NCI-H524 treated with DMSO at 0.1 percent for 48 hours (cell line): ENCODE data around the gene JMJD7.

Experiments
- DNase-seq: peaks from one replicate; lab custom pipeline; 2025; lab: John Stamatoyannopoulos, UW

Gene JMJD7

GRCh38 chr15:41827880-41828806, at the start of gene JMJD7:
TSS of gene JMJD7 (plus strand) at chr15:41828092. CDS start at chr15:41828125, 33 bp downstream.
- DNase-seq: no peak

GRCh38 chr15:41778521-41778920, 49.4 kb upstream of the JMJD7 start:
- DNase-seq: no peak

- DNase-seq: no peak
These were observed 48.2 kb upstream of the JMJD7 start for GRCh38 chr15:41779662-41780157.

- no peak for DNase-seq
These were observed 47.6 kb upstream of the JMJD7 start for GRCh38 chr15:41780266-41780665.

GRCh38 chr15:41780727-41781126, 47.2 kb upstream of the JMJD7 start:
- DNase-seq: no peak

- DNase-seq: no peak
These were observed 45.3 kb upstream of the JMJD7 start for GRCh38 chr15:41782371-41783282.

DNA sequence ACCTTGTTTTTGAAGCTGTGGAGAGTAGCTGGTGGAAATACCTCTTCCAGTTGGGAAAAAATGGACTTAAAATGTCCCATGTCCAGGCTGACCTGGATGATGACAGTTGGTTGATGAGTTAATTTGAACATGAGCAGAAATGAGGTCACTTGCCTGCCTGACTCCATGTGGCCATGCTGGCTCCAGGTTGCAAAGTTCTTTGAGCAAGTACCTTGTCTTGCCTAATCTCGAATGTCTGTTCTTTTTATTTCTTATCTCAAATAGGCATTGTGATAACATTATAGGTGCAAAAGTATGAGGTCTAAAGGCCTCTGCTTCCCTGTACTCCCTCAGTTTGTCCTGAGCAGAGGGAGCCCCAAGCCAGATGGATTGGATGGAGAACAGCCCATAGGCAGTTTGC, 44.6 kb upstream of the JMJD7 start:
- DNase-seq: no peak

GRCh38 chr15:41788262-41788661, 39.6 kb upstream of the JMJD7 start:
- no peak for DNase-seq

GRCh38 chr15:41789236-41789635, 38.7 kb upstream of the JMJD7 start:
- DNase-seq: no peak

DNA sequence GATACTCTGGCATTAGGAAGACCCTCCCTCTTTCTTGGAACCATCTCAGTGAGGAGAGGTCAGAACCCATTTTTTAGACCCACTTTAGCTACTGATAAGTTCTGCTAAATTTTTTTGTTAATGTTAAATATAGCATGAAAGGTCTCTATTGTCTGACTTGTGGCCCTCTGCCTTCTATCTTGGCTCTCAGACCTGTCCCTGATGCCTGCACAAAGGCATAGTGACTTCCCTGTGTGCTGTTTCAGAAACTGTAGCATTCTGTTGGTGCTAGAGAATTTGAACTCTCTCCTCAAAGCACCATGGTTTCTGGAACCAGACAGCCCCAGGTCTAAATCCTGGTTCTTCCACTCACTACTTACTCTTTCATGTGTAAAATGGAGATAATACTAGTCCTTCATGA, 38.2 kb upstream of the JMJD7 start:
- DNase-seq: no peak

DNA sequence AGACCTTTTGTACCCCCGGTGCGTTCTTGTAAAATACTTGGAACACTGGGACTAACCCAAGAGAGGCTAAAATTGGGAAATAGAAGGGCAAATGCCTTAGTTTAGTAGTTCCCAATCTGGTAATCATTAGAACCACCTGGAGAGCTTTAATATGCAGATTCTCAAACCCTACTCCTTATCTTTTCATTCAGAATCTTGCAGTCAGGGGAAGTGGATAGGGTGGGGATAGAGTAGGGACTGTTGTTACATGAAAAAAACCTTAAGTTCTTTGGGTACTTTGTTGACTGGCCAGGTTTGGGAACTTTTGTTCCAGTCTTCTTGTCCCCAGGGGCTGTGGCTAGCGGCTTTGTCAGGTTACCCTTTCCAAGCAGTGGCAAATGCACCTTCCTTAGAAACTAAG, 37.7 kb upstream of the JMJD7 start:
- no peak for DNase-seq

GRCh38 chr15:41790756-41791546, 36.9 kb upstream of the JMJD7 start:
- no peak for DNase-seq

DNA sequence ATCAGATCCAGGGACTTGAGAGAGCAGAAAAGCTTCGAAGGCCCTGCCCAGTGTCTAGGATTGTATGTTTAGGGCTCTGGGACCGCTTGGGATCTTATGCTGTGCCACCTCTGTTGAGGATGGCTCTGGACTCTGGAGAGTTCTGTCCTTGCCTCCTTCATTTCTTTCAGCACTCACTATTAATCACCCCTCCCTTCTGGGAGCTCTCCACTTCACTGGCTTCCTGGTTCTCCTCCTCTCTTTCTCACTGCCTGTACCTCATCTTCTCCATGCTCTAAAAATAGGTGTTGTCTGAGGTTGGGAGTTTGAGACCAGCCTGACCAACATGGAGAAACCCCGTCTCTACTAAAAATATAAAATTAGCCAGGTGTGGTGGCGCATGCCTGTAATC, 36.4 kb upstream of the JMJD7 start:
- DNase-seq: no peak

GRCh38 chr15:41792000-41792637, 35.8 kb upstream of the JMJD7 start:
- peak; percentile 97 for DNase-seq

DNA sequence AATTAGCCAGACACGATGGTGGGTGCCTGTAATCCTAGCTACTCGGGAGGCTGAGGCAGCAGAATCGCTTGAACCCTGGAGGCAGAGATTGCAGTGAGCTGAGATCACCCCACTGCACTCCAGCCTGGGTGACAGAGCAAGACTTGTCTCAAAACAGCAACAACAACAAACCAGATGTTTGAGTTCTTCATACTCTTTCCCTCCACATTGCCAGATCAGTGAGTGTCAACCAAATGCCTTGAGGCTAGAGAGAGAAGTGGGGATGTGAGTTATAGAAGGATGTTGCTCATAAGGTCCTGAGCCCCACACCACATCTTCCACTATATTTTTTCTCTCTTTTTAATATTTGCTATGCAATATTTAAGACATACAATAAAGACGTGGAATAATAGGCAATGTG, 33.8 kb upstream of the JMJD7 start:
- DNase-seq: no peak

DNA sequence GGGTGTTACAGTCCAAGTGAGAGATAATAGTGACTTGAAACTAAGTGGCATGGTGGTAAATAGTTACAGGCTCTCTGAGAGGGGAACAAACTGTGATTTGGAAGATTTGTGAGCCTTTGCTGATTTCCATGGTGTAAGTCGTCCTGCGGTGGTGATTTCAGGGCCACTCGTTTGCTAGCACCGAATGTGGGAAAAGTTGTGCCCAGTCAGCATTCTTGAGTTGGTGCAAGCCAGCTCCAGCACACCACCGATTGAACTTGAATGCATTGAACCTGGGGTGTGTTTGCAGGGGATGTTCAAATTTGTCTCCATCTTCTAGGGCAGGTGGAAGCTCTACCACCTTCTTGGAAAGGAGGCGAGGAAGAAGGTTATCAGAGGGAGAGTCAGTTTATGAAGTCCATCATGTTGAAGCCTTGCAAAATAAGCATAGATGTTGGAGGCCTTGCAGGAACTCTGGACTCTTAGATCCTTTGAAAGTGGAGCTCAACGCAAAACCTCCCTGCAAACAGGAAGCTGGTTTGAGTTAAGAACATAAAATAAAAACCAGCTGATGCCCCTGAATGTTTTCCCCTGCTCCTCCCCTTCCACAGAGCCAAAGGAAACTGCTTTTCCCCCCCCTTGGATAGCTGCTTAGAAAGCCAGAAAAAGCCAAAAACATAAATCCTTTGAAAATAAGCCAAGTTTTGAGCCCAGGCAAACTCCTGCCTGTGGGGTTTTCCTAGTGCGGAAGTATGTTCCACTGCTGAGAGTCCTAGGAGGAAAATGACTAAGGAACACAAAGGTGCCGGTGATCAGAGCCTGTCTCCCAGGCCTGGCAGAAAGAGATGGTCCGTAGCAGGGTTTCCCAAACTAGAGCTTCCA, 31.7 kb upstream of the JMJD7 start:
- no peak for DNase-seq

DNA sequence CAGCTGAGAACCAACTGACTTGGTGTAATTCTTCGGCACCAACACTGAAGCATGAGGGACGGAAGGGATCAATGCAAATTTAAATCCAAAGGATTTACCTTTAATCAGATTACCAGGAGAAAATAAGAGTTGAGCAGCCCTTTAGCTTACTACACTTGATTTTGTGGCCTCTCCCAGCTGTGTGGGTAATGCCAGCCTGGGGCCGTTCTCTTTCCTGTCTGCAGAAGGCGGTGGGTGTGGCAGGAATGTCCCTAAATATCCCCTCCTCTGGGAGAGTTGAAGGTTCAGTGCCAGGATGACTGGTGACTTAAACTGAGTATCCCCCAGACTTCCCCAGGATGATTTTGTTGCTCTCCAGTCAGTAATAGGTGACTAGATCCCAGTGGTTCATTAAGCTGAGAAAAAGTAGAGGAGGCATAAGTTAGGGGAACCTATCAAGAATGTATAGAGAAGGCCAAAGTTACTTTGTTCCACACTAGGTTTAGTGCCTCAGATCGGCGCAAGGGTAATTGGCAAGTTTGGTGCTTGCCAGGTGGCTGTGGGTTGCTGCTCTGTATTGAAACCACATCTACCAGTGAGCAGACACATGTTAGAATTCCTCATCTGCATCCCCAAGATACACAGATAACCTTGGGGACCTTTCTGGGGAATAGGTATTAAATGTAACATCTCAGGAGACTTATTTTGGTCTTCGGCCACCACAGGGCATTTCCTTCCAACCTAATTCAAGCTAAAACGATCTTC, 30.5 kb upstream of the JMJD7 start:
- DNase-seq: peak; percentile 10

GRCh38 chr15:41798607-41799487, 29.0 kb upstream of the JMJD7 start:
- DNase-seq: no peak

DNA sequence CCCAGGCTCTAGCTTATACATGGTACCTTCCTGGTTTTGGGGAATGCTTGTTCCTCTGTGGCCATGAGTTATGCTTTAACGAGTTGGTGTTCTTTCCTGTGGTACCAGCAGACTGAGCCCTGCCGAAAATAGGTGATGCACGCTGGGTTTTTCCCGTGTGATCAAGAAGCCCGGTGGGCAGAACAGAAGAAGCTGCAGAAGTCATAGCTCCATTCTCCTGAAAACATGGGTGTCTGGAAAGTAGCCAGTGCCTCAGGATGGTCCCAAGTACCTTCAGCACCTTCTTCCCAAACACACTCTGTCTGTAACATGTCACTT, 28.4 kb upstream of the JMJD7 start:
- no peak for DNase-seq
